HG03196 (cell line): Measurements from ENCODE around the gene PKP3.
"Not testable (repeated sequence)": the region's sequence is repeated elsewhere in the genome, so short reads cannot be mapped to it uniquely, and the experiment has no call there.

Experiments used
- ATAC-seq: cut with Tn5 transposase; IDR thresholded peaks from one replicate; pipeline ENCODE4 v1.9.1; 2021; ENCODE audit not compliant: unreplicated experiment

The PKP3 gene

GRCh38 chr11:394034-394857, at the start of gene PKP3:
Gene PKP3 (plus strand): TSS chr11:394209. CDS start chr11:394293, 84 bp downstream.
- ATAC-seq, result no peak

GRCh38 chr11:344836-345578, 49.0 kb upstream of the PKP3 start:
- no peak for ATAC-seq

- no peak for ATAC-seq
Observed at GRCh38 chr11:346529-346928, 47.5 kb upstream of the PKP3 start.

GRCh38 chr11:349270-349954, 44.6 kb upstream of the PKP3 start:
- ATAC-seq, result not testable (repeated sequence)

GRCh38 chr11:350033-350722, 43.8 kb upstream of the PKP3 start:
- not testable (repeated sequence) for ATAC-seq

GRCh38 chr11:350723-351255, 43.2 kb upstream of the PKP3 start:
- ATAC-seq, result peak; percentile 40

- ATAC-seq, result no peak
Observed at GRCh38 chr11:351411-351810, 42.6 kb upstream of the PKP3 start.

- no peak for ATAC-seq
Observed at GRCh38 chr11:352456-353031, 41.5 kb upstream of the PKP3 start.

GRCh38 chr11:353179-353873, 40.7 kb upstream of the PKP3 start:
- ATAC-seq, result no peak

GRCh38 chr11:355581-356458, 38.2 kb upstream of the PKP3 start:
- ATAC-seq, result peak; percentile 65

- ATAC-seq, result no peak
Observed at GRCh38 chr11:356610-357009, 37.4 kb upstream of the PKP3 start.

GRCh38 chr11:357582-357981, 36.4 kb upstream of the PKP3 start:
- no peak for ATAC-seq

GRCh38 chr11:358129-358800, 35.7 kb upstream of the PKP3 start:
- no peak for ATAC-seq

GRCh38 chr11:359181-359714, 34.8 kb upstream of the PKP3 start:
- ATAC-seq, result no peak

GRCh38 chr11:360326-361280, 33.4 kb upstream of the PKP3 start:
- no peak for ATAC-seq

GRCh38 chr11:362642-363442, 31.2 kb upstream of the PKP3 start:
- ATAC-seq, result no peak
